GM18861 (cell line): ENCODE measurements around the gene FIS1.
A peak's percentile ranks its signal among the peaks of the same experiment; 100 is the strongest.
"Not testable (repeated sequence)": the region's sequence is repeated elsewhere in the genome, so short reads cannot be mapped to it uniquely, and the experiment has no call there.

ENCODE experiments used
- ATAC-seq: cut with Tn5 transposase; IDR thresholded peaks from one replicate; pipeline ENCODE4 v1.9.1; 2021; ENCODE audit not compliant: unreplicated experiment

FIS1 gene

DNA sequence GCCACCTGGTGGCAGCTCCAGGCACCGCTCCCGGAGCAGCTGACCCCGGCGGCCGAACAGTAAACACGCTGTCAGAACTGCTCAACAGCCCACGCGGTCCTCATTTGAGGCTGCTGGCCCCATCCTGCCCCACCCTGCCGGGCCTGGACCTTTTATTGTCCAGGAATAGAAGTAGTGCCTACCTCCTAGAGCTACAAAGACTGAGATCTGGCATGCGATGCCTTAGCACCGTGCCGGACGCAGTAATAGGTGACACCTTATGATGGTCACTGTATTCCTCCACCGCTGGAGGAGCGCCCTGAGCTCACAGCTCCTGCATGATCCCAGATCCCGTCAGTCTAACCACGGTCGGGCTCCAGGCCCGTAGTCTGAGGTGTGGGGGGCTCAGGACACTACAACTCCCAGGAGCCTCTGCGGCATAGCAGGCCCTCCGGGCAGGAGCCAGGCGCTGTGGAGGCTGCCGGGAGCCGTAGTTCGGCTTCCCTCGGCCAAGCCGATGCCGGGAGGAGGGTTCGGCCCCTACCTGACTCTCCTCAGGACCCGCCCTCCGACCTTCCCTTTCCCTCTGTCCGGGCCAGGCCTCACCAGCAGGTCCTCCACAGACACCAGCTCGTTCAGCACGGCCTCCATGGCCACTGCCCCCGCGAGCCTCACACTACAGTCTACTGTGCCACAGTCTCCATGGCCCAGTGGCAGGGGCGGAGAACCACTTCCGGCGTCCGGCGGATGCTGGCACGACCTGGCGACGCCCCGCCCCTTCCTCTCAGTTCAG, at the start of gene FIS1:
Gene FIS1, minus strand, starts transcription at position 707 of the 772 bp plus-strand sequence. Its CDS starts 77 bp downstream, at position 630.
- ATAC-seq = peak; percentile 83

DNA sequence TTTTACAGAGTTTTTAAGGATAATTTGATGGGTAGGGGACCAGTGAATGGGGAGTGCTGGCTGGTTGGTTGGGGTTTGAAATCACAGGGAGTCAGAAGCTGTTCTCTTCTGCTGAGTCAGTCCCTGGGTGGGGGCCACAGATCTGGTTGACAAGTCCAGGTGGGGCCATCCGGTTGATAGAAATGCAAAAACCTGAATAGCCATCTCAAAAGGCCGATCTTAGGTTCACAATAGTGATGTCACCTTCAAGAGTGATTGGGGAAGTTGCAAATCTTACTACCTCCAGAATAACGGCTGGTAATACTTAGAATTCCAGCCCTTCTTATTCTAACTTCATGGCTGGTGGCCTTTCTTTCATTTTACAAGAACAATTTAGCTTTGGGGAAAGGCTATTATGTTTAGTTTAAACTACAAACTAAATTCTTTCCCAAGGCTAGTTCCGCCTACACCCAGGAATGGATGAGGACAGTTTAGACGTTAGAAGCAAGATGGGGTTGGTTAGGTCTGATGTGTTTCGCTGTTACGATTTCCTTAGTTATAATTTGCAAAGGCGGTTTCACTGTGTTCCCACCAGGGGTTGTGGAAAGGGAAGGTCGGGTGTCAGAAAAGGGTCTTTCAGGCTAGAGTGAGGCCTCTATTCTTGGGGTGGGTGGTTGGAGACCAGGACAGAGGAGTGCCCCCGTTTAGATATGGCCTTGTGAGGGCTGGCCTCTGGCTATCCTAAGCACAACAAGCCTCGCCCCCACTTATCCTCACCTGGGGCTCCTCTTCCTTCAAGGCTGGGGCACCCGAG, 49.4 kb upstream of the FIS1 start:
- ATAC-seq = no peak

- ATAC-seq = not testable (repeated sequence)
Observed at GRCh38 chr7:101293069-101294021, 48.5 kb upstream of the FIS1 start.

- ATAC-seq = not testable (repeated sequence)
Observed at GRCh38 chr7:101292566-101292965, 47.7 kb upstream of the FIS1 start.

DNA sequence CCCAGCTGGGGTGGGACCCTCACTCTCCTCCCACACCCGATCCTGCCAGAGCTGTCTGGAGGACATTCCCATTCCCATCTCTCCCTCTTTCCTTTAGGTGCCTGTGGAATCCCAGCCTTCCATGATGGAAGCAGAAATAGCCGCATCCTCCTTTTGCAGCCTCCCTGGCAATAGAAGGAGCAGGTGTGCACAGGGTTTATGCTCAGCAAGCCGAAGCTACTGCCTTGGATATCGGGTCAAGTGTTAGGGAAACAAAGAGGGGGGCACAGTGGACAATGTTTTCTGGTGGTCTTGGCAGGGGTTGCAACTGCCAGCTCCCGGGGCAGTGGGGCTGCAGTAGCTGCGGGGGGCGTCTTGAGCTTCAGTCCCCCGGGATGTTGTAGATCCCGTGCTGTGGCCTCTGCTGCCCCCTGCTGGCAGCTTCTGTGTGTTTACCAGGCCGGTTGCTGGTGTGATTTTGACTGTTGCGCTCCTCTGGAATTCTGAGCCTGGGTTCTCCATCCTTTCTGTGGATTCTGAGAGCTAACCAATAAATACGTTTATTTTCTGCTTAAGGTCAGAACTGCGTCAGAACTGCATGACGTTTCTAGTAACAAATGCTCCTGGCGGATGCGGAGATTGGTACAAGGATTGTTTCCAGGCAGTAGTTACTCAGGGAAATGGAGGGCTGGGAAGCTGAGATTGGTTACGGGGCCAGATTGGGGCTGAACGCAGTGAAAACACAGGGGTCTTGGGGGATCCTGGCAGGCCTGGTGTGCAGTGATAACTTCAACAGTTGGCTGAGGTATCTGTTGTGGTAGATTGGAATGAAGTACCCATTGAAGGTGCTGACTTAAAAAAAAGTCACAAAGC, 45.5 kb upstream of the FIS1 start:
- ATAC-seq = not testable (repeated sequence)

- ATAC-seq = peak; percentile 87
Observed at GRCh38 chr7:101289687-101290086, 44.8 kb upstream of the FIS1 start.

- no peak for ATAC-seq
Observed at GRCh38 chr7:101288439-101288838, 43.6 kb upstream of the FIS1 start.

- ATAC-seq = no peak
Observed at GRCh38 chr7:101287032-101287431, 42.2 kb upstream of the FIS1 start.

DNA sequence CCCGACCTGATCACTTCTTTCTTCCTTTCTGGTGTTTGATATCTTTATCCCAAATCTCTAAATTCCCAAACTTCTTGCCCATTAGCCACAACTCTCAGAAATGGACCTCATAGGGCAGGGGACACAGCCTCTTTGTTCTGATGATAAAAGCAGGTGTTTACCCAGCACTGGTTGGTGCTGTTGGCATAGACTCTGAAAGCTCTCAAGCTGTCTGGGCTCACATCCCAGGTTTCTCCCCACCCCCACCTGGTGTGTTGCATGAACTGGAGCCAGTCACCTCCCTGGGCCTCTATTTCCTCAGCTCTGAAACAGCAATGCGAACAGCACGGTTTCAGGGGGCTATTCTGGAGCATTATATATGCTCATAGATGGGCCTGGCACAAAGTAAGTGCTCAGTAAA, 41.0 kb upstream of the FIS1 start:
- ATAC-seq = not testable (repeated sequence)

DNA sequence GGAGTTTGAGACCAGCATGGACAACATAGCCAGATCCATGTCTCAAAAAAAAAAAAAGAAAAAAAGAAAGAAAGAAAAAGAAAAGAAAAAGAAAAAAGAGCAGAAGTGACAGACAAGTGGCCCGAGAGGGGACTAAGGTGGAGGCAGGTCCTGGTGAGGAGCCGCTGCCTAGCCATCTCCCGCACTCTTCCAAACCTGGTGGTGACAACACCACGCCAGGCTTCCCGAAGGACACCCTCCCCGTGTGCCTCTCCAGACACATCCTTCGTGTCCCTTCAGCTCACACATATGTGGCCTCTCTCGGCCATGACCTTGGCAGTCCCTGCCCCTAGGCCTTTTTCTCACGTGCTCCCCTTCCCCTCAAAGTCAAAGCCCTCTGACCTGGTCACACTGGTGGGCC, 40.3 kb upstream of the FIS1 start:
- ATAC-seq = no peak

GRCh38 chr7:101280912-101281311, 36.0 kb upstream of the FIS1 start:
- ATAC-seq = not testable (repeated sequence)

- no peak for ATAC-seq
Observed at GRCh38 chr7:101278461-101279292, 33.8 kb upstream of the FIS1 start.

GRCh38 chr7:101277155-101277554, 32.3 kb upstream of the FIS1 start:
- ATAC-seq = no peak

GRCh38 chr7:101273206-101273605, 28.3 kb upstream of the FIS1 start:
- ATAC-seq = no peak

GRCh38 chr7:101271021-101271420, 26.1 kb upstream of the FIS1 start:
- no peak for ATAC-seq

DNA sequence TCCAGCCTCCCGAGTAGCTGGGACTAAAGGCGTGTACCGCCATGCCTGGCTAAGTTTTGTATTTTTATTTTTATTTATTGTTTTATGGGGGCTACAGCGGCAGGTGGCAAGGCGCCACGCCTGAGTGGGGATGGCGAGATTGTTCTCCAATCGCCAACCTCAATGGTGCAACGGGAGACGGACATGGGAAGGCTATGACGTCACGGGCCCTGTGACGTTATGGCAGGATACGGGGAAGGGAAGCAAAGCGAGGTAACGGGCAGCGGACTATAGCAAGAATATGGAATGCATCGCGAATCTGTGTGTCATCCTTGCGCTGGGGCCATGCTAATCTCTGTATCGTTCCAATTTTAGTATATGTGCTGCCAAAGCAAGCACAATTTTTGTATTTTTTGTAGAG, 24.8 kb upstream of the FIS1 start:
- no peak for ATAC-seq

- no peak for ATAC-seq
Observed at GRCh38 chr7:101265622-101266516, 21.0 kb upstream of the FIS1 start.

DNA sequence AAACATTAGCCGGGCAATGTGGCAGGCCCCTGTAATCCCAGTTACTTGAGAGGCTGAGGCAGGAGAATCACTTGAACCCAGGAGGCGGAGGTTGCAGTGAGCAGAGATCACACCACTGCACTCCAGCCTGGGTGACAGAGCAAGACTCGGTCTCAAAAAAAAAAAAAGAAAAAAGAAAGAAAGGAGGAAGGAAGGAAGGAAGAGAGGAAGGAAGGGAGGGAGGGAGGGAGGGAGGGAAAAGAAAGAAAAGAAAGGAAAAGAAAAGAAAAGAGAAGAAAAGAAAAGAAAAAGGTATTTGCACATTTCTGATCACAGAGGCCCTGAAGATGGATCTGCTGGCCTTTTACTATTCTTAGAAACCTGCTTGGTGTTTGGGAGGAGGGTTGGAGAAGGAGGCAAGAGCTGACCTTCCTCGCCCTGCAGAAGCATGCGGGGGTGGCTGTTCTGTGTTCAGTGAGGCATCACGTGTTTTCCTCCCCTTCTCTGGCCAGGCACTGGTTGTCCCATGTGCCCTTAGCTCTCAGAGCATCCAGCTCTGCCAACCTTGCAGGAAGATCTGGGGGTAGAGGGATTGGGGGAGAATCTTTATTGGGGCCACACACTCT, 19.3 kb upstream of the FIS1 start:
- ATAC-seq = not testable (repeated sequence)
